Measurements from ENCODE around the gene TPI1. TPM values are rescaled to one million over a fixed set of nuclear protein-coding genes. Genes with fewer than 3 reads are reported as not detected.

The TPI1 gene
- total and polyA plus RNA-seq, 9 donors, result 136 to 594 (median 295) TPM

DNA sequence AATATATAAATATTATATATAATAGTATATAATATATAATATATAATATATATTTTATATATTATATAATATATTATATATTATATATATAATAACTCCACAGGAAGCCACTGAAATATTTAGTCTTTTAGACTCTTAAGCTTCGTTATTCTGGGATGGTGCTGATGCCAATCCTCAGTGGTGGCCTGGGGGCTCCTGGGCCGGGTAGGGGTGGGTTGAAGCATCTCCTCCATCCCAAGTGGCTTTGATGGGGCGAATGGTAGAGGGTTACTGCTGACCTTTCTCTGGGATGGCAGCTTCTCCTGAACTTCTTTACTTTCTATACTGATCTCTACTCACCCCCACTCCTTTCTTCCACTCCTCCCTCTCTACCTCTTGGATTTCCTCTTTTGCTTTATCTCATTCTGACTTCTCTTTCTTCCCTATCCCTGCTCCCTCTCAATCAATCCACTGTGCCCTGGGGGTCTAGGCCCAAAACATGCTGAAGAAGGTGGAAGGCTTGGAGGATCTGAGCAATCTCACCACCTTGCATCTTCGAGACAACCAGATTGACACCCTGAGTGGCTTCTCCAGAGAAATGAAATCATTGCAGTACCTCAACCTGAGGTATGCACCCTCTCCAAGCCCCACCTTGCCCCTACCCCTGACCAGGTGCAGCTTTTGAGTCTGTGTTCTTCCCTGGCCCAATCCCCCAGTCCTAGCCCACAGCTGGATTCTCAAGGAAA lies 42.3 kb downstream of the TPI1 start:
- no peaks in the 10 kb centered on the region for H3K27me3 ChIP-seq
- peaks cover 4% of the 10 kb centered on the region for H3K4me1 ChIP-seq (ENCODE audit: insufficient read depth)
- H3K4me3 ChIP-seq, result no peak overlapping the region
- no peak for DNase-seq
- TF ChIP-seq, protein P1, sequence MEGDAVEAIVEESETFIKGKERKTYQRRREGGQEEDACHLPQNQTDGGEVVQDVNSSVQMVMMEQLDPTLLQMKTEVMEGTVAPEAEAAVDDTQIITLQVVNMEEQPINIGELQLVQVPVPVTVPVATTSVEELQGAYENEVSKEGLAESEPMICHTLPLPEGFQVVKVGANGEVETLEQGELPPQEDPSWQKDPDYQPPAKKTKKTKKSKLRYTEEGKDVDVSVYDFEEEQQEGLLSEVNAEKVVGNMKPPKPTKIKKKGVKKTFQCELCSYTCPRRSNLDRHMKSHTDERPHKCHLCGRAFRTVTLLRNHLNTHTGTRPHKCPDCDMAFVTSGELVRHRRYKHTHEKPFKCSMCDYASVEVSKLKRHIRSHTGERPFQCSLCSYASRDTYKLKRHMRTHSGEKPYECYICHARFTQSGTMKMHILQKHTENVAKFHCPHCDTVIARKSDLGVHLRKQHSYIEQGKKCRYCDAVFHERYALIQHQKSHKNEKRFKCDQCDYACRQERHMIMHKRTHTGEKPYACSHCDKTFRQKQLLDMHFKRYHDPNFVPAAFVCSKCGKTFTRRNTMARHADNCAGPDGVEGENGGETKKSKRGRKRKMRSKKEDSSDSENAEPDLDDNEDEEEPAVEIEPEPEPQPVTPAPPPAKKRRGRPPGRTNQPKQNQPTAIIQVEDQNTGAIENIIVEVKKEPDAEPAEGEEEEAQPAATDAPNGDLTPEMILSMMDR (IDR thresholded peaks at IDR 0.05), result no peak
- TF ChIP-seq EP300 (IDR thresholded peaks at IDR 0.05) (no peak), POLR2A (IDR thresholded peaks at IDR 0.05) (no peak)
- H3K9me3 ChIP-seq, result no peaks in the 10 kb centered on the region
- H3K36me3 ChIP-seq, result no peaks in the 10 kb centered on the region
- H3K27ac ChIP-seq, result no peak overlapping the region
- intact Hi-C loops (cut with DNase I), result no loop called here
- WGBS, 3 donors, result 84 to 88% (median 84%) methylated on average over 4 of the region's 4 CpGs

DNA sequence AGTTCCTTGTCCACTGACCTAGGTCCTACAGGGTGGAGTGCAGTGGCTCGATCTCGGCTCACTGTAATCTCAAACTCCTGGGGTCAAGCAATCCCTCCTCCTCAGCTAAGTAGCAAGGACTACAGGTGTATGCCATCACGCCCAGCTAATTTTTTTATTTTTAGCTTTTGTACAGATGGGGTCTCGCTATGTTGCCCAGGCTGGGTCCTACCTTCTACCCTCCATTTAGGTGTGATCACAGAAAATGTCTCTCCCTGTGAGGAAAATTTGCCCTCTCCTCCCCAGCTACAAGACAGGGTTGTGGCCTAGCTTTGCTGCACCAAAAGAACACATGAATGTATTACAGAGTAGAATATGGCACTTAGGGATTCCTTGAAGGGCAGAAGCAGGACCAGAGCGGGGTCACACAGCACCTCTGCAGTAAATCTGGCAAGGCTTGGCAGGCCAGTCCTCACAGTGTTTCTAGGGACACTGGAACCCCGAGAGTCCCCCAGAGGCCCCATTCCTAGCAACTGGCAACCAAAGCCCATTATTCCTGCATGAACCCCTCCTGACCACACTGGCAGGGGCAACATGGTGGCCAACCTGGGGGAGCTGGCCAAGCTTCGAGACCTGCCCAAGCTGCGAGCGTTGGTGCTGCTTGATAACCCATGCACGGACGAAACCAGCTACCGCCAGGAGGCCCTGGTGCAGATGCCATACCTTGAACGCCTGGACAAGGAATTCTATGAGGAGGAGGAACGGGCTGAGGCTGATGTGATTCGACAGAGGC lies 45.0 kb downstream of the TPI1 start:
- intact Hi-C loops (cut with DNase I), result no loop called here

DNA sequence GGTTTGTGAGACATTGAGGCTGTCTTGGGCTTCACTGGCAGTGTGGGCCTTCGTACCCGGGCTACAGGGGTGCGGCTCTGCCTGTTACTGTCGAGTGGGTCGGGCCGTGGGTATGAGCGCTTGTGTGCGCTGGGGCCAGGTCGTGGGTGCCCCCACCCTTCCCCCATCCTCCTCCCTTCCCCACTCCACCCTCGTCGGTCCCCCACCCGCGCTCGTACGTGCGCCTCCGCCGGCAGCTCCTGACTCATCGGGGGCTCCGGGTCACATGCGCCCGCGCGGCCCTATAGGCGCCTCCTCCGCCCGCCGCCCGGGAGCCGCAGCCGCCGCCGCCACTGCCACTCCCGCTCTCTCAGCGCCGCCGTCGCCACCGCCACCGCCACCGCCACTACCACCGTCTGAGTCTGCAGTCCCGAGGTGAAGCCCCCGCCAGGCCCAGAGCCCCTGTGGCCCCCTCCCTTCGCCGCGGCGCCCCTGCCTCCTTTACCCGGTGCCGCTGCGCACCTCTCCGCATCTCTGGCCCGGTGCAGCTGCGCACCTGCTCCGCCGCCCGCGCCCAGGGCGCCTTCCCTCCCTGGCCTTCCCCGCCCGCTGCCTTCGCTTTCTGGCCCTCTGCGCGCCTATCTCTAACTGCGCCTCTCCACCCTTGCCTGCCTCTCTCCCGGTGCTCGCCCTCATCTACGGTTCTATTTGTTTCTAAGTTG lies 47.1 kb downstream of the TPI1 start, which contains the start of gene ENO2:
Gene ENO2 (plus strand): TSS at position 335 of the 701 bp plus-strand sequence. CDS start 1,253 bp downstream, outside the sequence.
- peak within 1 kb of the TSS in 1 of 2 donors; percentile 26 for H3K27ac ChIP-seq
- H3K4me3 ChIP-seq, result peak within 1 kb of the TSS; percentile 78
- H3K4me1 ChIP-seq (ENCODE audit: insufficient read depth), result peaks cover 4% of the 10 kb centered on the region
- 0 to 1% (median 1%) methylated on average over 49 to 68 of the region's 68 CpGs for WGBS, 3 donors
- no peaks in the 10 kb centered on the region for H3K9me3 ChIP-seq
- DNase-seq, result peak; percentile 73 to 84 (median 77)
- H3K36me3 ChIP-seq, result no peaks in the 10 kb centered on the region
- TF ChIP-seq POLR2A (IDR thresholded peaks at IDR 0.05), result peak; percentile 39
- TF ChIP-seq, protein P1 (IDR thresholded peaks at IDR 0.05), result no peak
- no peaks in the 10 kb centered on the region for H3K27me3 ChIP-seq
- intact Hi-C loops (cut with DNase I), result no loop called here

More for the DNA sequence above, 45.0 kb downstream of the TPI1 start:
- 58 to 77% (median 66%) methylated on average over 15 of the region's 15 CpGs for WGBS, 3 donors
- no peaks in the 10 kb centered on the region for H3K9me3 ChIP-seq
- peaks cover 4% of the 10 kb centered on the region for H3K4me1 ChIP-seq (ENCODE audit: insufficient read depth)
- peak in 1 of 5 donors; percentile 34 for DNase-seq
- H3K27ac ChIP-seq, result no peak overlapping the region
- H3K4me3 ChIP-seq, result no peak overlapping the region
- TF ChIP-seq, protein P1 (IDR thresholded peaks at IDR 0.05), result no peak
- TF ChIP-seq EP300 (IDR thresholded peaks at IDR 0.05) (no peak), POLR2A (IDR thresholded peaks at IDR 0.05) (no peak)
- H3K27me3 ChIP-seq, result no peaks in the 10 kb centered on the region
- no peaks in the 10 kb centered on the region for H3K36me3 ChIP-seq
